GM19438 (cell line): ENCODE results near the gene TMEM79.

Source experiments
- ATAC-seq: cut with Tn5 transposase; IDR thresholded peaks from one replicate; pipeline ENCODE4 v1.9.1; 2021; ENCODE audit warnings: low read depth; ENCODE audit not compliant: unreplicated experiment

TMEM79 gene

DNA sequence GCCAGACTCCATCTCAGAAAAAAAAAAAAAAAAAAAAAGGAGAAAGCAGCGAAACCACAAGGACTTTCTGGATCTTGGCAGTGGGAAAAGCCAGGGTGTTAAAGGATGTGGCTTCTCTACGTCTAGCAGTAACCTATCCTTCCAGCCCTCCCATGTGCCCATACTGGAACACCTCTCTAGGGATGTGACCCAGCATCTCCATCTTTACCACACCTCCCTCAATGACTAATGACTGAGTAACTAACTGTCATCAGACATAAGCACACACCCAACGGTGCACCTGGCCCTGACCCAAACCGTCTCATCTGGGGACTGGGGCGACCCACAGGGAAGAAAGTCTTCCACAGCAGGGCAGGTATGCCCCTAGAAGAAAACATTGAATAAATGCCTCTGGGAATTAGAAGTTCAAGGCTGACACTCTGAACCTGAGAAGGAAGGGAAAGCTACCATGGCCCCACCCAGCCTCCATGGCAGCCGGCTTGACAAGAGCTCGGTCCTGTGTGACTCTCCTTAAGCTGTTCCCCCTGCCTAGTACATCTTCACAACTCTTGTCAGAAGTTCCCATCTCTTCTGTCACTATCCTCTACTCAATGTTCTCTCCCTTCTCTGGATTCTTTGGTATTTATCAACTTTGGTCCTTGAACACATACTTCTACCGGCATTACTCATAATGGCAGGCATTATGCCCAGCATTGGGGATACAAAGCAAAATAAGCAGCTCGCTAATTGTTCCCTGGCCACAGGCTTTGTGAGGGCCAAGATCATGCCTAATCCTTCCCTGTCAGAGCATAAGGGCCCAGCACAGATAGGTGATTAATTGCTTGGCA is 21.5 kb upstream of the TMEM79 start:
- no peak for ATAC-seq

DNA sequence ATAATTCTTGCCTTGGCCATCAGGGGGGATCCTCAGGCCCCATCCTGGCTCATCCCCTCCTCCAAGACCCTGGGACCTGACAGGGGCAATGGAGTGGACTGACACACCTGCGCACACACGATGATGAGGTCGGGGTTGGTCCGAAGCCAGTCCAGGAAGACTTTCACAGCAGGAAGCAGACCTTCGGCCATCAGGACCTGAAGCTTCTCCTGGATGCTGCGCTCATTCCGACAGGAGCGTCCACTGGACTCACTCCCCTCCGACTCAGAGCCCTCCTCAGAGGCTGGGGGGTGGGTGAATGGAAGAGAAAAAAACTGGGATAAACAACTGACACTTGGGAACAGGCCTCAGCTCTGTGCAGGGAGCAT is 20.9 kb upstream of the TMEM79 start:
- ATAC-seq: no peak

DNA sequence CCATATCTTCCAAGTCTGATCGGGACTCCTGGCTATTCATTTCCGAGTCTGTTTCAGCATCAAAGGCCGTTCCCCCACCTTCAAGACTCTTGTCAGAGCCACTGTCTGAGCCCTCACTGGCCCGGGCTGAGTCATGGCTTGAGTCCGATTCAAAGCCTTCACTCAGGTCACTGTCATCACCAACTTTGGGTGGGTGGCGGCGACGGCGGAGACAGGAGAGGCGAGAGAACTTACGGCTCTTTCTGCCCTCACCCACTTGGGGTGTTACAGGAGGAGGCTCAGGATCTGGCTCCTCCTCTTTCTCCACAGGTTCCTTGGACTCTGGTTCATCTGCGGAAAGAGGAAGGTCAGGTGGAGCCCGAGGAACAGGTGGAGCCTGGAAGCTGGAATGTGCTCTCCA is 18.1 kb upstream of the TMEM79 start:
- ATAC-seq: no peak

DNA sequence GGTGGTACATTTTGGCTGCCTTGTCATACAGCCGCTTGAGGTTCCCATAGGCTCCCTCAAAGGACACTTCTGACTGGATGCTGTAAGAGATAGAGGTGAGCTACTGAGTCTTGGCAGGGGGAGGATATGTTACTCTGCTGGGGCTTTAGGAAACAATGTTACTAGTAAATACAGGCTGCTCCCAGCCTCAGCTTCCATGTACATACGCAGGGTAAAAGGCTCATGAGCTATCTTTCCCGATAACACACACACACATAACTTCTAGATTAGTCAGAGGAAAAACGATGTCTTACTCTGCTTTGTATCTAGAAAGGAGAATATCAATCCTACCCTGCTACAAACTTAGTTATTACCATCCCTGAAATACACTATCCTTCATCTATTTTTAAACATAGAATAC is 15.8 kb upstream of the TMEM79 start:
- ATAC-seq: no peak

- ATAC-seq: no peak
Observed at GRCh38 chr1:156270314-156270713, 13.8 kb upstream of the TMEM79 start.

GRCh38 chr1:156276532-156276931 is 7.6 kb upstream of the TMEM79 start:
- ATAC-seq: no peak

DNA sequence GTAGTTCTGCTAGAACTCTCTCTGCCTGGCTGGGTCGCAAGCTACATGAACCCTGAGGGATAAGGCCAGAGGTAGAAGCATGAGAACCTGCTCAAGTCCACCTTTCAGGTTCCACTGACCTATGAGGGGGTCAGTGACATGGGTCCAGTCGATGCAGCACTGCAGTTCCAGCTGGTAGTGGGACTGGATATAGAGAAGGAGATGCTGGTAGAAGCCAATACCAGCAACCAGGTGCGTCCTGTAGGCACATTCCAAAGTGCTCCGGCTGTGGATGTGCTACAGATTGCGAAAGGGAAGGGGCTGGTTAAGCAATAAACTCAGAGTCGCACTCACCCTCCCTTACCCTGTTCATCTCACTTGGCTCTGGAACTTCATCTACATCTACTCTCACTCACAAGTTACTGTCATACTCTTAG is 7.2 kb upstream of the TMEM79 start:
- no peak for ATAC-seq

DNA sequence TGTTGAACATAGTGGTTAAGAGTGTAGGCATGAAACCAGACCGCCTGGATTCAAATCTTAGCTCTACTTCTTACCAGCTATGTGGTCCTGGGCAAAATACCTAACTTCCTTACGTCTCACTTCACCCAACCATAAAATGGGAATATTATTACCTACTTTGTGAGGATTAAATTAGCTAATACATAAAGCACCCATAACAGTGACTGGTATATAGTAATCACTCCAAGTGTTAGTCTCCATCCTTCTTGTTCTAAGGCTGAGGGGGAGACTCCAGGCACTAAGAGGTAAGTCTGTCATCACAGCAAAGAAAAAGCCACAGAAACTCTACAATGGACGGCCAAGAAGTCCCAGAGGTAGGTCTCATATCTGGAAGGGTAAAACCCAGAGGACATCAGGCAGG is 4.3 kb upstream of the TMEM79 start:
- no peak for ATAC-seq

DNA sequence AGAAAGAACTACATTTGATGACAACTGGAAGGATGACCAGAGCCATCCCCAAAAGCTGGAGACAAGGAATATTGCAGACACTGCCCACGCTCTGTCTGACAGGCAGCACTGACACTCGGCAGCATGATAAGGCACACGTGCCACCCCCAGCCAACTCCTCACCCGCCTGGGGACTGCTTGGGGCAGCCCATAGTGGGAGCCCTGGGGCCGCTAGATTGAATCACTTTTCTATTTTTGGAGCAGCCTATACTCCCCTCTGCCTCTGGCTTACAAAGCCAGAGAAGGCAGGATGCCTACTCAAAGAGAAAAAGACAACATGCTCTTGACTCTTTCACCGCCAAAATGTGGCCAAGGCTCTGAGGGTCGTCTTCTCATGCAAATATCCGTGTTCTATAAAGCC is 2.8 kb upstream of the TMEM79 start:
- ATAC-seq: no peak

DNA sequence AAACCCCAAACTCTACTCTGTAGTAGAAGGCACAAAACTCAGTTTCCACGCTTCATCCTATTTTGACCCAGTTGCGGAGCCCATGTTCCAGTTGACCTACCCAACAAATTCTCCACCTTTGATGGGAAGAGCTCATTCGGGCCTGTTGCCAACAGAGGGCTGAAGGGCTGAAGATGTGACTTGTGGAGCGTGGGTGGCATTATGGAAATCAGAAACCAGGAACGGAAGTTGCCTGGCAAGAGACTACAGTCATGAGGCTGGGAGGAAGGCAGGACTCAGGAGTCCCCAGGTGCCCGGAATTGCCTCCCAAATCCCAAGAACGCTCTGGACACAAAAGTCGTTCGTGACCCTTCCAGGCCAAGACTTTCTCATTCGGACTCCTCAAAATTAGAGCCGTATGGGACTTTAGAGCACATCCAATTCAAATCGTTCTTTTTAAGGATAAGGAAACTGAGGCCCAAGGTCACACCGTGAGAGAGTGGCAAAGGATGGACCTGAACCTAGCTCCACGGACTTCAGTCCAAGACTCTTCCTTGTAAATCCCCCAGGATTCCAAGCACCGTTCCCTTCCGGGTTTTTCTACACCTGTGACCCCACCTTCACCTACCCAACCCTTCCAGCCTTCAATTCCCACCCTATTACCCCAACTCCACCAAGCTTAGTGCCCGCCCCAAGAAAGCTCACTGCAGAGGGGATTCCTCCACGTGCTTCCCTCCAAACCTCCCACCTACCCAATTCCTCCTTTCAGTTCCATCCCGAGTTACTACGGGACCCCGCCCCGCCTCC is 2.2 kb upstream of the TMEM79 start:
- no peak for ATAC-seq

DNA sequence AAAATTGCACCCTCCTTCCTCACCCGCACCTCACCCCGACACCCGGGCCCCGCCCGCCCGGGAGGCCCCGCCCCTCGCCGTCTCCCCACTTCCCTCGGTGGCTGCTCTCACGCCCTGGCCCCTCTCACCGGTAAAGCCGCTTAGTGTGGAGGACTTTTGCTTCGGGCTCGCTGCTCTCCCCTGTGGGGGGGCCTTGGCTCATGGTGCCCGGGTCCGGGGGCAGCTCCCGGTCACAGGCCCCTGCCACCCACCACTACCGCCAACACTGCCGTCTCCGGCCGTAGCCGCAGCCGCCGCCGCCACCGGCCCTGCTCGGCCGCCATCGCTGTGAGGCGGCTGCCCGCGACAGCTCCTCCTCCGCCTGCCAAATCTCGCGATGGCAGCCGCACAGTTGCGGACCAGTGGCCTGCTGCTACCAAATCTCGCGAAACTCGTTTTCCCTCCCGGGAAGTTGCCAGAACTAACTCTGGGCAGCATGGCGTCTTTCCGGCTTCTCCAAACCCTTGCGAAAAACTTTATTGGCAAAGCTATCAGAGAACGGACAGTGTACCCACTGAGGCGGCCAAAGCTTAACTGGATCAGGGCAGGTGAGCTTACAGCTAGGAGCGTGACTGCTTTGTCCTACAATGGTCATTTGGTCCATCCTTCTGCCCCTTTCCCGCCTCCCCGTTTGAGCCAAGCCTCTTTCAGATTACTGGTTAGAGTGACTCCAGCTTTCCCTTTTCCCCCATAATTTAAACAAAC is 1.5 kb upstream of the TMEM79 start, which contains the start of gene SMG5:
TSS of gene SMG5 (minus strand) at position 347 of the 744 bp plus-strand sequence. CDS start at position 202, 145 bp downstream.
- ATAC-seq: peak; percentile 75

DNA sequence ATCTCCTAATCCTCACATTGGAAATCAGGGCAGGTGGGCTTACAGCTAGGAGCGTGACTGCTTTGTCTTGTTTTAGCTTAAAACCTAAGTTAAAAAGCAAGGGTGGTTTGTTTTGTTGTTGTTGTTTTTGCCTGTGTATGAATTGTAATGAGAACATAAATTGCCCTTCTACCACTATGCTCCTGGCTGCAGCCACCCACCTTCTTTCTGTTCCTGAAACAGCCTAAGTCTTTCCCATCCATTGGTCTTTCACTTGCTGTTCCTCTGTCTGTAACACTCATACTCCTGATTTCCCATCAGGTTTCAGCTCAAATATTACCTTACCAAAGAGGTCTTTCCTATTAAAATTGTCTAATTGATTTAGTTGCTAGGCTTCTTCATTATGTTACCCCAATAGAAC is 604 bp upstream of the TMEM79 start:
- ATAC-seq: no peak

- ATAC-seq: no peak
Observed at GRCh38 chr1:156284757-156285156, 632 bp downstream of the TMEM79 start.

- no peak for ATAC-seq
Observed at GRCh38 chr1:156285437-156285836, 1.3 kb downstream of the TMEM79 start.

- ATAC-seq: no peak
Observed at GRCh38 chr1:156286061-156286460, 1.9 kb downstream of the TMEM79 start.

- ATAC-seq: no peak
Observed at GRCh38 chr1:156289857-156290256, 5.7 kb downstream of the TMEM79 start.

GRCh38 chr1:156291226-156292061 is 7.3 kb downstream of the TMEM79 start:
- ATAC-seq: no peak

DNA sequence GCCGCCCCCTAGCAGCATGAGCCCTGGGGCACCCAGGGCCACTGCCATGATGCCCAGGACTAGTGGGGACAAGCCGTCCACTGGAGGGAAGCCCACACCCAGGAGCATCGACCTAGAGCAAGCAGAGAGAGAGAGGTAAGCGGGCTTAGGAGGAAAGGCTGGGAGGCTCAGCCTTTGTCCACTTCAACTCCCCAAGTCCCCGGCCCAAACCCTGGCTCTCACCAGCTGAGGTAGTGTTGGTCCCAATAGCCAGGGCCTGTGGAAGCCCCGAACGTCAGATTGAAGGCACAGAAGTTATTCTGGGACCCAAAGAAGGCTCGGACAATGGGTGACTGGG is 8.9 kb downstream of the TMEM79 start:
- ATAC-seq: no peak

- no peak for ATAC-seq
Observed at GRCh38 chr1:156293895-156294294, 9.8 kb downstream of the TMEM79 start.

GRCh38 chr1:156295391-156295947 is 11.3 kb downstream of the TMEM79 start, which contains the start of gene GLMP:
Gene GLMP (minus strand): TSS chr1:156295679. CDS start chr1:156295645, 34 bp downstream.
- ATAC-seq: no peak
